GM21367 (cell line): ENCODE data around the gene CD101.

Experiments used
- ATAC-seq: cut with Tn5 transposase; IDR thresholded peaks from one replicate; pipeline ENCODE4 v1.9.1; 2021; ENCODE audit not compliant: unreplicated experiment

CD101 gene

DNA sequence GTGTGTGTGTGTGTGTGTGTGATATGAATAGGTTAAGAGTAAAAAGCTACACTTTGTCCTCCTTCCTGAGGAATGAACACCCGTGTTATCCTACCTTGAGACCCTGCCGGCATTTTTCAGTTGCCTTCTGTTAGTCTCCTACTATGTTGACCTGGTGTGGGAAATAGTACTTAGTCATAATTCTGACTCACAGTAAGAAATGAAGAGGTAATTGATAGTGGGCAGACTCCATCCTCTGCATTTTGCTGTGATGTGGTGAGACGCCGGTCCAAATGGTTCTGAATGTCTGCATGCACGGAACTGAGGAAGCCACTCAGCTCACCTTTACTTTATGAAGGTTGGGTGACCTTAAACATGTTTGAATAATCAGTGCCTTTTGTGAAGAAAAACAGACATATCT is 12.6 kb downstream of the CD101 start:
- ATAC-seq, result no peak

DNA sequence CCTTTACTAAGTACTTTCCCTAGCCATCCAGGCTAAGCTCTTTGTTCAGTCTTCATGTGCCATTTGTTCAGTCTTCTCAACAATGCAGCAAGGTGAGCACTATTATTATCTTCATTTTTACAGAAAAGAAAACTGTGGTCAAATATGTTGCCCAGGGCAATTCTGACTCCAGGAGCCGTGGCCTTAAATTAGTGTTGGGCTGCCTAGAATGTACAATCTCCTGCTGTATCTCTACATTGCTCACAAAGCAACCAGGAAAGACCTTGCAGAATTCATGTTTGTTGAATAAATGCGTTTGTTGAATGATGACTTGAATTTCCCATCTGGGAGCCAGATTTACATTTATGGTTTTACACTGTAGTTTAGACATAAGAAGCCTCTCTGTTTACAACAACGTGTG is 14.2 kb downstream of the CD101 start:
- no peak for ATAC-seq

DNA sequence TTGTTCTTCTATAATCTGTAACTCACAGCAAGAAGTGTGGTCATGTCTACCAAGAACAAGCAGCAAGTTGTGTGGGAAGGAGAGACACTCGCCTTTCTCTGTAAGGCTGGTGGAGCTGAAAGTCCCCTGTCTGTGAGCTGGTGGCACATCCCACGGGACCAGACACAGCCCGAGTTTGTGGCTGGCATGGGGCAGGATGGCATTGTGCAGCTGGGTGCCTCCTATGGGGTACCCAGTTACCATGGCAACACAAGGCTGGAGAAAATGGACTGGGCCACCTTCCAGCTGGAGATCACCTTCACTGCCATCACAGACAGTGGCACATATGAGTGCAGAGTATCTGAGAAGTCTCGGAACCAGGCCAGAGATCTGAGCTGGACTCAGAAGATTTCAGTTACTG is 15.5 kb downstream of the CD101 start:
- no peak for ATAC-seq

DNA sequence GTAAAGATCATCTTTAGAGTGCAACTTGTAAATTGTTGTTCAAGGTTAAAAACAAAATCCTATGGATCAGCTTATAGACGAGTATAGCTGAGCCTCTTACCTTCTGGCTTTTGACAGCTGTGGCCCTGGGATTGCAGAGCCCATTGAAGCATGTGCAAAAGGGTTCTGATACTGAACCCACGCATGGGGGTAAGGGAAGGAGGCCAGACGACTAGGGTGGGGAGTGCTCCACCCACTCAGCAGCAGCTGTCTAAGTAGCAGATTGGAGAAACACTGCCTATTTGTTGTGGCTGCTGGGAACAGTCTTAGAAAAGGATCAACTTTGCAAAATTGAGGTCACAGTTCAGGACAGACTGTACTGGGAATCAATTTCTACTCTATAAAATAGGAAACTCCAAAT is 16.1 kb downstream of the CD101 start:
- no peak for ATAC-seq

DNA sequence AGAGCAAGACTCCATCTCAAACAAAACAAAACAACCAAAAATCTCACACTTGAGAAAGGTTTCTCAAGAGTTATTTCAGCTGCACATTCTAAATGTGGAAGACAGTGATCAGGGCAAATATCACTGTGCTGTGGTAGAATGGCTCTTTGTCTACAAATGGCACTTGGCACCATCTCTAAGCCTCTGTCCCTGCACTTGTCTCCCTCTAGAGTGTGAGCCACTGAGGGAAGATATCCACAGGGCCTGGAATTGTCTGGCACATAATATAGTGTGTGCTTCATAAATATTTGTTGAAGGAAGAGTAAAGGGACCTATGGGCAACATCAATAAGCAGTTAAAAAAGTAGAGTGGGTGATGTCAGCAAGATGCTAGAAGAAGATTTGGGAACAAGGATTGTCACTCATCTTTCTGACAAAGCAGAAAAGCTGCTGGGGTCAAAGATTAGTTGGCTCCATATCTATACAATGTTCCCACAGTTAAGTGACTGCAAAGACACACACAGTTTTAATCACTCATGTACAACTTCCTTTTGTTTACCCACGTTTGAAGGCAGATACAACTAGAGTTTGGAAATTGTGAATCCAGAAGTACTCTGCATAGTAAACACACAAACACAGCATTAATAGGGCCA is 19.1 kb downstream of the CD101 start:
- no peak for ATAC-seq

DNA sequence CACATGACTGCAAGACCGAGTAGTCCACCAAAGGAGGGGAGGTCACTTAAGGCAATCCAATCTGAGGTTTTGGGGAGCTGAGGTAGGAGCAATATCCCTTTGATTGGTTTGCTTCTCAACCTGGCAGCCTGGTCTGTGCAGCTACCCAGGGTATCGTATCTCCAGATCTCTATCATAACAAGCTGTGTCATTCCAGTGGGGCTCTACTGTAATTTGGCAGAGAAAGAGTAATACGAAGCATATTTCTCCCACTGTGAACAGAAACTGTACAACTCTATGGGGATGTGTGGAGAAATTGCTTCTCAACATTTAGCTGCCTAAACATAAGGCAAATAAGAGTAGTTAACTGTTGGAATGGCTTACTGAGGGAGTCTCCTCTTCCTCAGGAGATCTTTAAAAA is 20.6 kb downstream of the CD101 start:
- no peak for ATAC-seq

DNA sequence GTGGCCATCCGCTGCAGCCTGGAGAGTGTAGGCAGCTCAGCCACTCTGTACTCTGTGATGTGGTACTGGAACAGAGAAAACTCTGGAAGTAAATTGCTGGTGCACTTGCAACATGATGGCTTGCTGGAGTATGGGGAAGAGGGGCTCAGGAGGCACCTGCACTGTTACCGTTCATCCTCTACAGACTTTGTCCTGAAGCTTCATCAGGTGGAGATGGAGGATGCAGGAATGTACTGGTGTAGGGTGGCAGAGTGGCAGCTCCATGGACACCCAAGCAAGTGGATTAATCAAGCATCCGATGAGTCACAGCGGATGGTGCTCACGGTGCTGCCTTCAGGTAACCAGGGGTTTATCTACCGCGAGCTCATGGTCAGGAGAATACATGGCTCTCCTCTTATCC is 24.0 kb downstream of the CD101 start:
- ATAC-seq, result no peak

DNA sequence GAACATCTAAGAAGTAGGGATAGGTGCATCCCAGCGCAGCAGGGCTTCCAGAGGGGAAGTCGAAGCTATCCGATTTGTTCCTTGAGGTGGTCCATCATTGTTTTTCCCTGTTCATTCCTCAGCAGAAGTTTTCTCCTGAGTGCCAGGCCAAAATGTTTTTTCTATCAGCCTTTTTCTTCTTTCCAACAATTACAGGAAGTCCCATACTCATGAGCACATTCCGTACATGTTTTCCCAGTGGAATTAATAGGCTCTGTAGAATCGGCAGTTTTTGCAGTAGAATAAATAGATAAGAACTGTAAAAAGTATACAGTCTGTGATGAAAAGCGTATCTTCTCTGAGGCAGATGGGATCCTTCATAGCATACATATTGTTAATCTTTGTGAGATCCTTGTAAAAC is 24.8 kb downstream of the CD101 start:
- no peak for ATAC-seq

DNA sequence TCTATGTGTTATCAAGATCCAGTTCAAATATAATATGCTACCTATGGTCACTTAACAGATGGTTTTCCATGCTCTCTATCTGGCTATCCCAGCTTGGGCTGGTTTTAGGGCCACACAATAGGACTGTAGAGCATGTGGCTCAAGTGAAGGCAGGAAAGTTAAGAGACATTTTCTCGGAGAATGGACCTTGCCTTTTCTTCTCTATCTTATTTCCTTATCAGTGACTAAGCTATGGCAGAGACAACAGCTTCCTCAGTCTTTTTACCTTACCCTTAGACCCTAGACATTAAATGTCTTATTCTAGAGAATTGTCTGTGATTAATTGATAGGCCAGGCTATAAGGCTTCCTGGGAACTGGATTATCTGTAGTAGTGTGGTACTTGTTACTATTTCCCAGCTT is 28.1 kb downstream of the CD101 start:
- ATAC-seq, result no peak

- ATAC-seq, result no peak
These were observed 28.8 kb downstream of the CD101 start for GRCh38 chr1:117030271-117030877.

DNA sequence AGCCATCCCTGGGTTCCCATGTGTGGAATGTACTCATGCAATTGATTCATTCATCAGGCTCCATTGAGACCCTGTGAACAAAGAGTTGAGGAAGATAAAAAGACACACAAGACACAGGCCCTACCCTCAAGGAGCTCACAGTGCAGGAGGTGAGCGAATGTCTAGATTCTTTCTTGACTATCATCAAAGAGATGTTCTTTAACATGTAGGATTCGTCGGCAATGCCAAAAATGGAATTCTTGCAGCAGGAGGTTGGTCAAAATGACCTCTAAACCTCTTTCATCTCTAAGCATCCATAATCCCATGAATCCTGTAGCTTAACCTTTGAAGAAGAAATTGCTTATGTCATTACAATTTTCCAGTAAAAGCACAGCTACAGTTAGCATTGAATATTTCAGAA is 30.7 kb downstream of the CD101 start:
- ATAC-seq, result no peak

DNA sequence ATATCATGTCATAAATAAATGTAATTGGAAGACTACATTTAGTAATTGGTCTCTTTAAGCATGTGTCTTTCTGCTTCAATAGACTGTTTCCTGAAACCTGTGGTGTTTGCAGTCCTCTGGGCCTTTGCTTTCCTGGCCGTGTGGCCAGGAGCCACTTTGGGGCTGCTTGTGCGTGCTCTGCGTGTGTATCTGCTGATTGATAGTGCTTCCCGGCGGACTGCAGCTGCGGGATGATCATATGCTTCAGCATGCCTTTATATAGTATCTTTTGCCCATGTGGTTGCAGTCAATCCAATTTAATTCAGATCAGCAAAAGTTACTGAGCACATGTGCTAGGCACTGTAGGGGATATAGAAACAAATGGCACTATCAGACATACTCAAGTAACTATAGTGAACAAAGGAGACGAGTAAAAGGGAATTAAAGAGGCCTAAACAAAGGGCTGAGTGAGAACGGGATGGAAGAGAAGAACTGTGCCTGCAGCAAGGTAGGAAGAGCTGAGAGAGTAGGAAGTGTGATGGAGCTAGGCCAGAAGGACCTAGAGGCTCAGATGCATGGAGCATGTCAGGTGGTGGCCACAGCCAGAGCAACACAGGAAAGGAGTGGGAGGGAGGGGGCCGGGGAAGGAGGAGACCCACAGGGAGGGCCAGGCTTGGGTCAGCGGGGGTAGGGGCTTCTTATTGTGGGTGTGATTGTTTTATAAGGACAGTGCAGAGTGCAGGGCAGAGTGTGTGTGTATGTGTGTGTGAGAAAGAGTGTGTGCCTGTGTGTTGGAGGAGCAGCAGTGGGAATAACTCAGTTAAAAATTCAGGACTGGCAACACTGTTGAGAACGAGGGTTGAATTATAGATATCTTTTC is 31.4 kb downstream of the CD101 start:
- ATAC-seq, result no peak

DNA sequence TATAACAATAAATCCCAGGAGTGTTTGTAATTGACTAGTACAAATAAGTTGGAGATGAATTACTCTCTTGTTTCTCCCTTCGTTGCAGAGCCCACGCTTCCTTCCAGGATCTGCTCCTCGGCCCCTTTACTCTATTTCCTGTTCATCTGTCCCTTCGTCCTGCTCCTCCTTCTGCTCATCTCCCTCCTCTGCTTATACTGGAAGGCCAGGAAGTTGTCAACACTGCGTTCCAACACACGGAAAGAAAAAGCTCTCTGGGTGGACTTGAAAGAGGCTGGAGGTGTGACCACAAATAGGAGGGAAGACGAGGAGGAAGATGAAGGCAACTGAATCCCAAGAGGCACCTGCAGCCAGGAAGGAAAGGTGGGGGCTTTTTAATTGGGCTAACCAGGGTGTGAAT is 32.2 kb downstream of the CD101 start:
- ATAC-seq, result no peak

DNA sequence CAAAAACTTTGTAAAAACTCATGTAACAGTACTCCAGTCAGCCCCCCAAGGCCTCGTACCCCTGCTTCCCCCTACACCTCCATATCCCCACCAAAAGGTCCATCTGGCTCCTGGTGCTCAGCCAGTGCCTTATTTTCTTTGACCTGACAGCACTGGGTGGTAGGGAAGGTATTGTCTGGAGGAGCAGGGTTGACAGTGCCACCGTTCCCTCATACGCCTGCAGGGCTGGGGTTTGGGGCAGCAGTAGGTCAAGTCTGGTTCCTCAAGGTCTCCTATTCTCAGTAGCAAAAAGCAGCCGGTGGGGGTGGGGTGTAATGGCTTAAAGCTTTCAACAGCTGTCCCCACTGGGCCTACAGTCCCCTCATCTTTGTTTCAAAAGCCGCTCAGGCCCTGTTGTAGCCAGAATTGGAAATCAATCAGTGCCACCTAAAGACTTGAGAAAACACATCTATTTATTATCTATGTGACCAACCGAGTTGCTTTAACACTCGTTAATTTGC is 33.3 kb downstream of the CD101 start:
- ATAC-seq, result no peak

DNA sequence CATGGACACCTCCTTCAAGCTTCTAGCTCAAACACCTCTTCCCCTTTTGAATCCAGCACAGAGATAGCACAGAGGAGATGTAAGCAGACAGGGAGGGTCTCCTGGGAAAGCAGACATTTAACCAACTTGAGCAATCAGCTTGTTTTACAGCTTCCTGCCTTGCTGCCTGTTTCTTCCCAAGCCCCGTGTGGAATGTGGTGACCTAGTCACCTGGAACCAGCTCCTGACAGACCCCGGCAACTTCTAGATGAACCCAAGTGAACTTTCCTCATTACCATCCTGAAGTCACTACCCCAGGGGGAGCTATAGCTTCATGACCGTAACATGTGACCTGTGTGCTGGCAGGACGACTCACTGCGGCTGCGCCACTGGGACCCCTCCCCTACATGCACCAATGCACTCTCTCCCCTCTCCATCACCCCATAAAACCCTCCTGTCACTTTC is 34.5 kb downstream of the CD101 start:
- no peak for ATAC-seq

- no peak for ATAC-seq
These were observed 36.2 kb downstream of the CD101 start for GRCh38 chr1:117037802-117038201.

GRCh38 chr1:117038236-117038635 is 36.7 kb downstream of the CD101 start:
- no peak for ATAC-seq

DNA sequence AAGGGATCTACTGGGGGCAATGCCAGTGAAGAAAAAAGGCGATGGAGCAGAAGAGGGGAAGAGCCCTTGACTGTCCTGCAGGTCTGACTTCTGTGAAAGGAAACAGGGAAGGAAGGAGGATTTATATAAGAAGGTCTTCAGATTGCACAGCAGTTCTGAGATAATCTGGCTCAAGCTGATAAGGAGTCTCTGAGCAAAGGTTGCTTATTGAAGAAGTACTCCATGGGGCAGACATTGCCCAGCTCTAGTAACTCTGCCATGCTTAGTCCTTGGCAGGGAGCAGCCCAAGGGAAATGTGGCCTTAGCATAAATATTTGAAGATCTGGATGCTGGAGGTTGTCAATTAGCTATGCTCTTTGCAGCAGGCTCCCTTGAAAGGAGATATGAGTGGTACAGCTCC is 42.7 kb downstream of the CD101 start:
- ATAC-seq, result no peak

DNA sequence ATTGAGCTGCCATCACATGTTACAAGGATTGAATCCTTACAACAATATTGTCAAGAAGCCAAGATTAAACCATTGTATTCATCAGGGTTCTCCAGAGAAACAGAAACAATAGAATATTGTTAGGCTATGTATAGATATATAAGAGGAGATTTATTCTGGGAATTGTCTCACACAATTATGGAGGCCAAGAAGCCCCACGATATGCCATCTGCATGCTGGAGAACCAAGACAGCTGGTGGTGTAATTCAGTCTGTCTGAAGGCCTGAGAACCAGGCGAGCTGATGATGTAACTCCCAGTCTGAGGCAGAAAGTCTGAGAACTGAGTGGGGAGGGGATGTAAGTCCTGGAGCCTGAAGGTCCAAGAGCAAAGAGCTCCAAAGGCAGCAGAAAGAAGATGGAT is 44.1 kb downstream of the CD101 start:
- ATAC-seq, result no peak

GRCh38 chr1:117046781-117047180 is 45.2 kb downstream of the CD101 start:
- ATAC-seq, result no peak

GRCh38 chr1:117047271-117047670 is 45.7 kb downstream of the CD101 start:
- no peak for ATAC-seq

DNA sequence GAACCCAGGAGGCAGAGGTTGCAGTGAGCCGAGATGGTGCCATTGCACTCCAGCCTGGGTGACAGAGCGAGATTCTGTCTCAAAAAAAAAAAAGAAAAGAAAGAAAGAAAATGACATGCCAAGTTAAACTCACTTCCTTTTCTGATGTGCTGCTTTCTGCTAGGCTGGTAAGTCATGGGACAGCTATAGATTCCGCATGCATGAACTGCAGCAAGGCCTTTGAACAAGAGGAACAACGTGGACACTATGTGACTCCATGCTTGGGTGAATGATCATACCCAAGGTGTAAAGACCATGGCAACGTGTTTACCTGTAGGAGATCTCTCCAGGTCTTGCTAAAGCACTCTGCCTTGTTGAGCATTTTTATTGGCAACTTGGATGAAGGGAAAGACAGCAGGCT is 48.3 kb downstream of the CD101 start:
- ATAC-seq, result no peak
